Lower leg skin (tissue), 3 donors: ENCODE data around the gene SIRT2.

ENCODE experiments used
- CTCF ChIP-seq, 3 donors: fragments of 450-650 bp; IDR thresholded peaks; one replicate each; pipeline ENCODE4 v1.5.1; 2016; ENCODE audit warnings: antibody characterized with exemption in 3 of 3, mild to moderate bottlenecking in 3 of 3, moderate library complexity in 2 of 3
- POLR2A ChIP-seq, 2 donors: fragments of 450-650 bp; IDR thresholded peaks; one replicate each; pipeline ENCODE4 v1.6.1; 2016 to 2017; ENCODE audit warnings: antibody characterized with exemption in 2 of 2, mild to moderate bottlenecking in 1 of 2, moderate library complexity in 1 of 2

GRCh38 chr19:38911388-38912001 is 12.1 kb upstream of the SIRT2 start:
- no peak for TF ChIP-seq CTCF (IDR thresholded peaks at IDR 0.05)
- TF ChIP-seq POLR2A (IDR thresholded peaks at IDR 0.05): no peak
